Prostate gland (tissue), 2 donors: ENCODE data around the gene COPS6.

Source experiments
- CTCF ChIP-seq, 4 experiments: fragments of 200-600 bp in 2 of 4; fragments of 450-650 bp in 2 of 4; sonication (generic) in 2 of 4; IDR thresholded peaks; 1 replicate in 3 of 4; 2 replicates in 1 of 4; pipeline ENCODE4 v1.5.1; 2016 to 2019; ENCODE audit warnings: antibody characterized with exemption in 4 of 4, mild to moderate bottlenecking in 2 of 4, moderate library complexity in 2 of 4
- POLR2A ChIP-seq: fragments of 450-650 bp; IDR thresholded peaks from one replicate; pipeline ENCODE4 v1.6.1; 2016; ENCODE audit warnings: antibody characterized with exemption, mild to moderate bottlenecking
- POLR2AphosphoS5 ChIP-seq: sonication (generic); formaldehyde crosslinking; IDR thresholded peaks from one replicate; pipeline ENCODE4 v1.6.1; 2017; ENCODE audit warnings: antibody characterized with exemption

DNA sequence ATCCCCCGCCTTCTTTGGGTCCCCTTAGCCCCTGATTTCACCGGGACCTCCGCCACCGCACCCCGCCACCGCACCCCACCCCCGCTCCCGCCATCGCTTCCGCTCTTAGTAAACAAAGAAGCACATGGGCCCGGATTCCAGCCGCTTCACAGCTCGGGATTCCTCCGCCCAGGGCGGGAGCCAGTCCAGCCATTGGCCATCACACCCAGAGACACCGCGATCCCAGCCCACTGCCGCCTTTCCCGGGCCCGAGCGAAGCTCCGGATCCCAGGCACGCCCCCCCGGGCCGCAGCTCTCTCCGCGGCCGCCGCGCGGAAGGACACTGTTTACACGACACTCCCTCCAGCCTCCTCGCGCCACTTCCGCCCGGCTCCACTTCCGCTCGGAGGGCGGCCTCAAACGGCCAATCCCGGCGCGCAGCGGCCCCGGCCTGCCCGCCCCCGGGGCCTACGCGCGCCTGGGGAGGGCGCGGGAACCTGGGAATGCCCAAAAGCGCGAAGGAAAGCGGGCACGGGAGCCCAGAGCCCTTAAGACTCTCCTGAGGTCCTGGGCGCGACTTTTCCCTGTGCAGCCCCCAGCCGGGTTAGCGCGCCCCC lies 11.7 kb downstream of the COPS6 start:
- TF ChIP-seq CTCF (IDR thresholded peaks at IDR 0.05) (peak in 1 of 4 experiments; percentile 27), POLR2A (peak; percentile 60), POLR2AphosphoS5 (peak; percentile 89)
